Renal pelvis (tissue), 4 donors: ENCODE results near the gene PEX6. TPM values are rescaled to one million over a fixed set of nuclear protein-coding genes. Genes with fewer than 3 reads are reported as not detected.
A peak's percentile ranks its signal among the peaks of the same experiment; 100 is the strongest.
"Not testable (repeated sequence)": the region's sequence is repeated elsewhere in the genome, so short reads cannot be mapped to it uniquely, and the experiment has no call there.

Experiments
- DNase-seq: peaks from one replicate; pipeline ENCODE4 v3.0.0-alpha.2; 2013
- polyA plus RNA-seq, 3 donors: library from polyadenylated mRNA; unstranded; fragments of 120-200 nt; gene quantifications; one replicate each; pipeline ENCODE4 v1.2.1, GENCODE V29; 2013; ENCODE audit not compliant: insufficient read length in 3 of 3

PEX6 gene
- polyA plus RNA-seq, 3 donors, result 27.8 to 35.3 (median 33.0) TPM

- DNase-seq, result peak; percentile 16
Measured at GRCh38 chr6:43009124-43009523, 30.1 kb upstream of the PEX6 start.

- DNase-seq, result no peak
Measured at GRCh38 chr6:43007126-43007525, 28.1 kb upstream of the PEX6 start.

GRCh38 chr6:43006251-43006650, 27.3 kb upstream of the PEX6 start:
- no peak for DNase-seq

GRCh38 chr6:43005844-43006243, 26.9 kb upstream of the PEX6 start:
- no peak for DNase-seq

- no peak for DNase-seq
Measured at GRCh38 chr6:43001843-43002242, 22.9 kb upstream of the PEX6 start.

GRCh38 chr6:42998205-42998604, 19.2 kb upstream of the PEX6 start:
- DNase-seq, result not testable (repeated sequence)

- no peak for DNase-seq
Measured at GRCh38 chr6:42996513-42996912, 17.5 kb upstream of the PEX6 start.

GRCh38 chr6:42993445-42993844, 14.5 kb upstream of the PEX6 start:
- DNase-seq, result no peak

GRCh38 chr6:42989923-42990322, 10.9 kb upstream of the PEX6 start:
- no peak for DNase-seq

- DNase-seq, result no peak
Measured at GRCh38 chr6:42988486-42989020, 9.6 kb upstream of the PEX6 start.

GRCh38 chr6:42987533-42988451, 8.8 kb upstream of the PEX6 start:
- no peak for DNase-seq

GRCh38 chr6:42984924-42985475, 6.0 kb upstream of the PEX6 start:
- no peak for DNase-seq

GRCh38 chr6:42984001-42984923, 5.3 kb upstream of the PEX6 start, which contains the start of gene PPP2R5D:
Gene PPP2R5D, plus strand, starts transcription at chr6:42984570. Its CDS starts 108 bp downstream, at chr6:42984678.
- DNase-seq, result peak; percentile 99

GRCh38 chr6:42981836-42982235, 2.9 kb upstream of the PEX6 start:
- no peak for DNase-seq

GRCh38 chr6:42979523-42980177, 669 bp upstream of the PEX6 start:
- no peak for DNase-seq

- DNase-seq, result no peak
Measured at GRCh38 chr6:42978487-42978838, 518 bp downstream of the PEX6 start.

GRCh38 chr6:42974919-42975505, 4.0 kb downstream of the PEX6 start:
- DNase-seq, result no peak

- DNase-seq, result no peak
Measured at GRCh38 chr6:42973926-42974325, 5.1 kb downstream of the PEX6 start.

- DNase-seq, result no peak
Measured at GRCh38 chr6:42971746-42972327, 7.1 kb downstream of the PEX6 start.

GRCh38 chr6:42970871-42971612, 7.9 kb downstream of the PEX6 start:
- DNase-seq, result no peak
